GM12878 (cell line): Measurements from ENCODE around the gene DCDC1.

Experiments used
- BRCA1 ChIP-seq: IDR thresholded peaks from 2 replicates; pipeline ENCODE4 v1.6.1; 2011; ENCODE audit warnings: low read depth, low read length, improper control_type of control experiment
- CTCF ChIP-seq, 3 experiments: IDR thresholded peaks in 2 of 3; conservative IDR thresholded peaks in 1 of 3; 2 replicates each; pipeline ENCODE4 v1.5.1; 2011; ENCODE audit warnings: low read depth in 3 of 3, low read length in 3 of 3, mild to moderate bottlenecking in 3 of 3, control low read depth in 2 of 3, moderate library complexity in 2 of 3, inconsistent platforms in 1 of 3, mixed read lengths in 1 of 3; ENCODE audit not compliant: control insufficient read depth in 2 of 3, insufficient read depth in 1 of 3; ENCODE audit errors: extremely low read depth in 1 of 3
- IKZF1 ChIP-seq: fragments of 450-650 bp; conservative IDR thresholded peaks from 2 replicates; pipeline ENCODE4 v1.6.1; 2017; ENCODE audit warnings: antibody characterized with exemption, mild to moderate bottlenecking
- KDM1A ChIP-seq: fragments of 200-600 bp; sonication (generic); IDR thresholded peaks from 2 replicates; pipeline ENCODE4 v1.6.1; 2016; ENCODE audit warnings: borderline replicate concordance
- MTA2 ChIP-seq: fragments of 450-650 bp; IDR thresholded peaks from 2 replicates; pipeline ENCODE4 v1.6.1; 2016; ENCODE audit warnings: low read depth, mild to moderate bottlenecking, moderate library complexity
- POLR2AphosphoS5 ChIP-seq: IDR thresholded peaks from 2 replicates; pipeline ENCODE4 v1.6.1; 2011; ENCODE audit warnings: mild to moderate bottlenecking, low read length, inconsistent platforms
- TF ChIP-seq, protein P1 (sequence below): IDR thresholded peaks from 2 replicates; pipeline ENCODE4 v1.6.1; 2012; ENCODE audit warnings: low read depth, low read length, improper control_type of control experiment

DNA sequence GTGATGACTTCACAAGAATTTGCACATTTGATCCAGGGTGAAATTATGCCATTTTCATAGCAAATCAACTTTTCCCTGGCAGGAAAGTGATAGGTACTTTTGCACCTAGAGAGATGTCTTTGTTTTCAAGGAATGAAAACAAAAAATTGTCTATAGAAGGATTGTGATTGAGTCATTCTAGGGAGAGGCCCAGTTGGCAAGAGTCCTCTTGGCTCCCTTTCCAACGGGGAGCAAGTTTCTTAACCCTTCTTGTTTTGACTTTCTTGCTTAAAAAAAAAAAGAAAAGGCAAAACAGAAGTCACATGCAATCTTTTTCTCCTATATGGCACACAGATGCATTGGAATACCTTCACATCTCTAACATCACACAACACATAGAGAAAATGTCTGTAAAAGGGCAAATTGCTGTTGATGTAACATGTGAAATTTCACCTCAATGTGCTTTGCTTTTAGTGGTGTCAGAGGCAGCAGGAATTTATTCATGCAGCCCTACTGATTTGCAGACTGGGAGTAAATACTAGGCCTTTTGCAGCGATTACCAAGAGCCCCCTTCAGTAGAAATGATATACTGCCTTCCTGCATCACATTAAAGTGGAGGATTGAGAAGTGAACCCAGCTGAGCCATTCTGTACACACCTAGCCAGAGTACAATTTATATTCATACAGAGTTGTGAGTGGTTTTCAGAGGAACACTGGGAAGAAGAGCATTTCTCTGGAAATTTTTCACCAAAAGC is 492.7 kb downstream of the DCDC1 start:
- TF ChIP-seq, protein P1, sequence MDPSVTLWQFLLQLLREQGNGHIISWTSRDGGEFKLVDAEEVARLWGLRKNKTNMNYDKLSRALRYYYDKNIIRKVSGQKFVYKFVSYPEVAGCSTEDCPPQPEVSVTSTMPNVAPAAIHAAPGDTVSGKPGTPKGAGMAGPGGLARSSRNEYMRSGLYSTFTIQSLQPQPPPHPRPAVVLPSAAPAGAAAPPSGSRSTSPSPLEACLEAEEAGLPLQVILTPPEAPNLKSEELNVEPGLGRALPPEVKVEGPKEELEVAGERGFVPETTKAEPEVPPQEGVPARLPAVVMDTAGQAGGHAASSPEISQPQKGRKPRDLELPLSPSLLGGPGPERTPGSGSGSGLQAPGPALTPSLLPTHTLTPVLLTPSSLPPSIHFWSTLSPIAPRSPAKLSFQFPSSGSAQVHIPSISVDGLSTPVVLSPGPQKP: no peak
- TF ChIP-seq CTCF (IDR thresholded peaks at IDR 0.05 in 2 of 3, conservative IDR thresholded peaks at IDR 0.05 in 1 of 3; ENCODE audit: control insufficient read depth in 2 of 3, extremely low read depth in 1 of 3, insufficient read depth in 1 of 3, low read depth in 3 of 3, low read length in 3 of 3): no peak
- TF ChIP-seq IKZF1: no peak
- no peak for TF ChIP-seq POLR2AphosphoS5
- no peak for TF ChIP-seq BRCA1
- TF ChIP-seq MTA2: no peak
- TF ChIP-seq KDM1A: no peak
